Measurements from ENCODE around the gene PRIM2.
"Not testable (repeated sequence)": the region's sequence is repeated elsewhere in the genome, so short reads cannot be mapped to it uniquely, and the experiment has no call there.

DNA sequence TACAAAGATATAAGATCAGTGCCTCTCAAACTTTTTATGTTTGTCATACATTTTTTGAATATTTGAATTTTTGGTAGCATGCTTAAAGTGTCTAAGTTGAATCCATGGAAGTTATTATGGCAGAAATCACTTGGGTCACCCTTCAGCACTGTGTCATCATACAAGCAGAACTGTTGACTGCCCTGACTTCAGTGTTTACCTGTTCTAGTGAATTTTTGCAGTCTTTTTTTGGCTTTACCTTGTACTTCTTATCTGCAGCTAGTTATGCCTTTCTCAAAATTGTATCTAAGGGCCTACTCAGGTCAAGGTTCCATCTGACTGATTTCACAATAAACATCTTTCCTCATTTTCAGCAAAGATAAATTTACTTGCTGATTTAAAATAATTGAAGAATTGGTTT is 241.7 kb downstream of the PRIM2 start:
- TF ChIP-seq, protein P1, sequence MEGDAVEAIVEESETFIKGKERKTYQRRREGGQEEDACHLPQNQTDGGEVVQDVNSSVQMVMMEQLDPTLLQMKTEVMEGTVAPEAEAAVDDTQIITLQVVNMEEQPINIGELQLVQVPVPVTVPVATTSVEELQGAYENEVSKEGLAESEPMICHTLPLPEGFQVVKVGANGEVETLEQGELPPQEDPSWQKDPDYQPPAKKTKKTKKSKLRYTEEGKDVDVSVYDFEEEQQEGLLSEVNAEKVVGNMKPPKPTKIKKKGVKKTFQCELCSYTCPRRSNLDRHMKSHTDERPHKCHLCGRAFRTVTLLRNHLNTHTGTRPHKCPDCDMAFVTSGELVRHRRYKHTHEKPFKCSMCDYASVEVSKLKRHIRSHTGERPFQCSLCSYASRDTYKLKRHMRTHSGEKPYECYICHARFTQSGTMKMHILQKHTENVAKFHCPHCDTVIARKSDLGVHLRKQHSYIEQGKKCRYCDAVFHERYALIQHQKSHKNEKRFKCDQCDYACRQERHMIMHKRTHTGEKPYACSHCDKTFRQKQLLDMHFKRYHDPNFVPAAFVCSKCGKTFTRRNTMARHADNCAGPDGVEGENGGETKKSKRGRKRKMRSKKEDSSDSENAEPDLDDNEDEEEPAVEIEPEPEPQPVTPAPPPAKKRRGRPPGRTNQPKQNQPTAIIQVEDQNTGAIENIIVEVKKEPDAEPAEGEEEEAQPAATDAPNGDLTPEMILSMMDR (IDR thresholded peaks at IDR 0.05) = not testable (repeated sequence)
- not testable (repeated sequence) for TF ChIP-seq ZFX (IDR thresholded peaks at IDR 0.05; ENCODE audit: borderline replicate concordance)

Measured in 22Rv1 (cell line).